AG10803 (cell line): Measurements from ENCODE around the gene SPOCD1.

Experiments used
- DNase-seq: peaks from one replicate; pipeline ENCODE4 v3.0.0; 2010; ENCODE audit warnings: low read depth
- H3K4me3 ChIP-seq: 2 replicates; pipeline ENCODE4 v1.5.1; 2011; ENCODE audit warnings: mild to moderate bottlenecking, low read length, control low read depth
- TF ChIP-seq, protein P1 (sequence below): conservative IDR thresholded peaks from 2 replicates; pipeline ENCODE4 v1.5.1; 2011; ENCODE audit warnings: mild to moderate bottlenecking, low read length, control low read depth, inconsistent platforms

The SPOCD1 gene

DNA sequence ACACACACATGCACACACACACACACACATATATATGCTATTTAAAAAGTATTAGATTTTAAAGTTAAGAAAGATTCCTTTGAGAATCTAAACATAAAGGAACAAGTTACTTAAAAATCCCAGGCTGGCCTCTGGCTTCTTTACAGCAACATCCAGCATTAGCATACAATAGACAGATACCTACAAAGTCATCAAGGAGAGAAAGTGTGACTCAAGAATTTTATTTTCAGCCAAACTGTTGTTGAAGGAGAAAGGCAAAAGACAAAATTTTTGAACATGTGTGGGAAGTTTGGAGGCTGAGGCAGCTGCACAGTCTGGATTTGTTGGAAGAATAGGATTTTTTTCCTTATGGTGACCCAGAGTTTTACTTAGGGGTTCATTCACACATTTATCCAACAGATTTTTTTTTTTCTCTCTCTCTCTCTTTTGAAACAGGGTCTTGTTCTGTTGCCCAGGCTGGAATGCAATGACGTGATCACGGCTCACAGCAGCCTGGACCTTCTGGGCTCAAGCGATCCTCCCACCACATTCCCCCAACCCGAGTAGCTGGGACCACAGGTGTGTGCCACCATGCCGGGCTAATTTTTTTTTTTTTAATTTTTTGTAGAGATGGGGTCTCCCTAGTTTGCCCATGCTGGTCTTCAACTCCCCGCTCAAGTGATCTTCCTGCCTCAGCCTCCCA is 24.0 kb upstream of the SPOCD1 start:
- TF ChIP-seq, protein P1, sequence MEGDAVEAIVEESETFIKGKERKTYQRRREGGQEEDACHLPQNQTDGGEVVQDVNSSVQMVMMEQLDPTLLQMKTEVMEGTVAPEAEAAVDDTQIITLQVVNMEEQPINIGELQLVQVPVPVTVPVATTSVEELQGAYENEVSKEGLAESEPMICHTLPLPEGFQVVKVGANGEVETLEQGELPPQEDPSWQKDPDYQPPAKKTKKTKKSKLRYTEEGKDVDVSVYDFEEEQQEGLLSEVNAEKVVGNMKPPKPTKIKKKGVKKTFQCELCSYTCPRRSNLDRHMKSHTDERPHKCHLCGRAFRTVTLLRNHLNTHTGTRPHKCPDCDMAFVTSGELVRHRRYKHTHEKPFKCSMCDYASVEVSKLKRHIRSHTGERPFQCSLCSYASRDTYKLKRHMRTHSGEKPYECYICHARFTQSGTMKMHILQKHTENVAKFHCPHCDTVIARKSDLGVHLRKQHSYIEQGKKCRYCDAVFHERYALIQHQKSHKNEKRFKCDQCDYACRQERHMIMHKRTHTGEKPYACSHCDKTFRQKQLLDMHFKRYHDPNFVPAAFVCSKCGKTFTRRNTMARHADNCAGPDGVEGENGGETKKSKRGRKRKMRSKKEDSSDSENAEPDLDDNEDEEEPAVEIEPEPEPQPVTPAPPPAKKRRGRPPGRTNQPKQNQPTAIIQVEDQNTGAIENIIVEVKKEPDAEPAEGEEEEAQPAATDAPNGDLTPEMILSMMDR: no peak
- DNase-seq: no peak
- no peak overlapping the region for H3K4me3 ChIP-seq

- TF ChIP-seq, protein P1: no peak
These were observed 21.8 kb upstream of the SPOCD1 start for GRCh38 chr1:31837451-31838158.

DNA sequence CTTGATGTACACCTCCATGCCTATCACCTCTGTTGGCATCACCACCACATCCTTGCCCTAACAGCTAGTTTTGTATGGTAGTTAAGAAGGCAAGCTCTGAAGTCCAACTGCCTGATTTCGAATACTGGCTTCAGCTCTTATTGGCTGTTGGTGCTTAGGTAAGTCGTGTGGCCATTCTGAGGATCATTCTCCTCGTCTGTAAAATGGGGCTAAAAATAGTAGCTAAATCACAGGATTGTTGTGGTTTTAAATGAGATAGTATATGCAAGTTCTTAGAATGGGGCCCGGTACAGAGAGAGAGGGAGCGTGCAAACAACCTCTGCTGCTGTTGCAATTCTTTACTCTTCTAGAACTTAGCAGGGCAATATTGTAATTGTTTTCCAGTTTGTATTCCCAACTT is 20.8 kb upstream of the SPOCD1 start:
- no peak for DNase-seq
- no peak overlapping the region for H3K4me3 ChIP-seq
- TF ChIP-seq, protein P1: no peak

More at GRCh38 chr1:31837451-31838158, 21.8 kb upstream of the SPOCD1 start:
- no peak overlapping the region for H3K4me3 ChIP-seq
- DNase-seq: no peak

DNA sequence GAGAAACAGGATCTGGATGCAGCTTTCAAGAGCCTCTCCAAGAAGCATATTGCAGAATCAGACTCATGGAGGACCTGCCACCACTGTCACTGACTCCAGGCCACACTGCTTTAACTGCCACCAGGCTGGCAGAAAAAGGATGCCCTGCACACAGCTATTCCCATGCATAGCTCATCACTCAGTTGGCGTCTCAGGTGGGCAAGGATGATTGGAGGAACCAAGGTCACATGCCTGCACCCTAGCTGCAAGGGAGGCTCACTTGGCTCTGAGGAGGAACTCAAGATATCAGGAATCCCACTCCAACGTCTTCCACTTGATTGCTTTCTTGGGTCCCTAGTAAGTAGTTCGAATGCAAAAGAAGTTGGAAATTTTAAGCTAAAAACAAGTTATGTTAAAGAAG is 19.6 kb upstream of the SPOCD1 start:
- TF ChIP-seq, protein P1: no peak

GRCh38 chr1:31834501-31834900 is 18.7 kb upstream of the SPOCD1 start:
- TF ChIP-seq, protein P1: no peak
- no peak for DNase-seq
- no peak overlapping the region for H3K4me3 ChIP-seq

More for the DNA sequence above, 19.6 kb upstream of the SPOCD1 start:
- no peak for DNase-seq
- H3K4me3 ChIP-seq: no peak overlapping the region

DNA sequence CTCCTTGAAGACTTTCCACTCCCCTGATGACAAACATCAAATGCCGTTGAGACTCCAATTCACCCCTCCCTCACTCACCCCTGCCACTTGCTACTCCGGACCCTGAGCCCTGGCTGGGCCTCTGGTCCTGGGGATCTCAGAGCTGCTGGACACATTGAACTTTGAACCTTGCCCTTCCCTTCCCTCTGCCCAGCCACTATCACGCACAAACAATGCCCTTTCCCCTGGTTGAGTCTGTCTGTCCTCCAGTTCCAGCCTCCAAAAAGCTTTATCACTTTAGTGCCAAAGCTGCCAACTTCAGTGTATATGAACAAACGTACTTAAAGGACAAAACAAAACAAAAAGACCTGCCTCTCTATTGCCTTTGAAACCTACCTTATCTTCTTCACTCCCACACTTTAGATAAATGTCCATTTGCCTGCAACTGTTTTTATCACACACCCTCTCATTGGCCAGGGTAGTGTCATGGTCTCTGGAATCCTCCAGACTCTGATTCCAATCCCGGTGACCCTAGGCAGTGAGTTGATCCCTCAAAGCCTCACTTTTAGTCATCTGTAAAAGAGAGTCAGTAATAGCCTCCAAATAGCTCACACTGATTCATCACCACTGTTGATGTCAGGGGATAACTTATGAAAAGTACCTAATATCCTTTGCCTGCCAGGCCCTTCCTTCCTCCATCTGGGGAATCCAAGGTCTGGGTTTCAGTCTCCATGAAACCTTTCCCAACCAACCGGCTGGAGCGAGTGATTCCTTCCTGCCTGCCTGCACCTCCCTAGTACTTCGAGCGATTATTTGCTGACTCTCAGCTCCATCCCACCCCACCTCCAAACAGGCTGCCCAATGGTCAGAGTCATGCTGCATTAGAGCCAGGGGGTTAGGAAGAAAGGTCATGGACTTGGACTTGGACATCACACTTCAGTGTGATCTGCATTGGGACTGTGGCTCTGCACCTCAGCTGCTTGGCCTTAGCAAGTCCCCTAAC is 15.9 kb upstream of the SPOCD1 start:
- TF ChIP-seq, protein P1: no peak
- no peak overlapping the region for H3K4me3 ChIP-seq
- DNase-seq: peak; percentile 61
